Measurements from ENCODE around the gene ALKBH5.
"Not testable (repeated sequence)": the region's sequence is repeated elsewhere in the genome, so short reads cannot be mapped to it uniquely, and the experiment has no call there.

ALKBH5 gene

GRCh38 chr17:18186627-18186982 lies 3.0 kb downstream of the ALKBH5 start:
- DNase-seq = no peak

GRCh38 chr17:18187226-18187625 lies 3.6 kb downstream of the ALKBH5 start:
- no peak for DNase-seq

- no peak for DNase-seq
Observed at GRCh38 chr17:18187821-18188761, 4.5 kb downstream of the ALKBH5 start.

- DNase-seq = no peak
Observed at GRCh38 chr17:18190628-18191235, 7.1 kb downstream of the ALKBH5 start.

GRCh38 chr17:18191236-18191667 lies 7.6 kb downstream of the ALKBH5 start:
- DNase-seq = no peak

GRCh38 chr17:18191967-18192366 lies 8.3 kb downstream of the ALKBH5 start:
- no peak for DNase-seq

- no peak for DNase-seq
Observed at GRCh38 chr17:18194394-18194793, 10.8 kb downstream of the ALKBH5 start.

GRCh38 chr17:18194804-18195203 lies 11.2 kb downstream of the ALKBH5 start:
- DNase-seq = no peak

- no peak for DNase-seq
Observed at GRCh38 chr17:18195246-18195645, 11.6 kb downstream of the ALKBH5 start.

GRCh38 chr17:18197535-18198194 lies 14.0 kb downstream of the ALKBH5 start:
- no peak for DNase-seq

- no peak for DNase-seq
Observed at GRCh38 chr17:18198530-18198929, 14.9 kb downstream of the ALKBH5 start.

GRCh38 chr17:18201108-18201507 lies 17.5 kb downstream of the ALKBH5 start:
- DNase-seq = no peak

- DNase-seq = no peak
Observed at GRCh38 chr17:18203308-18203707, 19.7 kb downstream of the ALKBH5 start.

- DNase-seq = no peak
Observed at GRCh38 chr17:18205861-18206260, 22.2 kb downstream of the ALKBH5 start.

GRCh38 chr17:18206962-18207361 lies 23.3 kb downstream of the ALKBH5 start:
- DNase-seq = no peak

- DNase-seq = no peak
Observed at GRCh38 chr17:18208092-18208491, 24.5 kb downstream of the ALKBH5 start.

GRCh38 chr17:18213666-18214270 lies 30.1 kb downstream of the ALKBH5 start:
- no peak for DNase-seq

GRCh38 chr17:18216906-18217305 lies 33.3 kb downstream of the ALKBH5 start:
- DNase-seq = not testable (repeated sequence)

- peak; percentile 10 to 63 (median 47) for DNase-seq
Observed at GRCh38 chr17:18217412-18218015, 33.9 kb downstream of the ALKBH5 start.

GRCh38 chr17:18218756-18219415 lies 35.3 kb downstream of the ALKBH5 start:
- DNase-seq = no peak

- DNase-seq = no peak
Observed at GRCh38 chr17:18224053-18224386, 40.4 kb downstream of the ALKBH5 start.

GRCh38 chr17:18224387-18225120 lies 40.9 kb downstream of the ALKBH5 start:
- DNase-seq = no peak

All from activated naive CD4-positive, alpha-beta T cell (primary cell).